ENCODE data around the gene PDIK1L. TPM values are rescaled to one million over a fixed set of nuclear protein-coding genes. Genes with fewer than 3 reads are reported as not detected.

The PDIK1L gene
- total RNA-seq, 1 donor from 2014 or later = 11.2 TPM

GRCh38 chr1:26114165-26114927 lies 2.7 kb downstream of the PDIK1L start:
- ATAC-seq = no peak
- intact Hi-C loops (cut with DNase I) = no loop called here
- DNase-seq (ENCODE audit: low spot score) = no peak

- DNase-seq (ENCODE audit: low spot score) (no peak), ATAC-seq (no peak)
- intact Hi-C loops (cut with DNase I) = no loop called here
Observed at GRCh38 chr1:26119892-26120608, 8.4 kb downstream of the PDIK1L start.

- intact Hi-C loops (cut with DNase I) = no loop called here
- no peak for DNase-seq (ENCODE audit: low spot score)
- ATAC-seq = no peak
Observed at GRCh38 chr1:26121854-26122773, 10.5 kb downstream of the PDIK1L start.

- DNase-seq (ENCODE audit: low spot score) = no peak
- intact Hi-C loops (cut with DNase I) = no loop called here
- ATAC-seq = no peak
Observed at GRCh38 chr1:26122988-26123973, 11.7 kb downstream of the PDIK1L start.

- intact Hi-C loops (cut with DNase I) = no loop called here
- ATAC-seq = no peak
- DNase-seq (ENCODE audit: low spot score) = no peak
Observed at GRCh38 chr1:26124418-26125331, 13.1 kb downstream of the PDIK1L start.

- intact Hi-C loops (cut with DNase I) = no loop called here
- no peak for DNase-seq (ENCODE audit: low spot score)
- ATAC-seq = no peak
Observed at GRCh38 chr1:26125382-26125781, 13.8 kb downstream of the PDIK1L start.

- ATAC-seq (no peak), DNase-seq (ENCODE audit: low spot score) (no peak)
- intact Hi-C loops (cut with DNase I) = no loop called here
Observed at GRCh38 chr1:26125946-26126320, 14.3 kb downstream of the PDIK1L start.

GRCh38 chr1:26126321-26127084 lies 14.9 kb downstream of the PDIK1L start:
- intact Hi-C loops (cut with DNase I) = no loop called here
- DNase-seq (ENCODE audit: low spot score) (no peak), ATAC-seq (peak; percentile 52)

GRCh38 chr1:26127235-26128163 lies 15.9 kb downstream of the PDIK1L start:
- DNase-seq (ENCODE audit: low spot score) (no peak), ATAC-seq (no peak)
- intact Hi-C loops (cut with DNase I) = no loop called here

GRCh38 chr1:26129778-26130177 lies 18.2 kb downstream of the PDIK1L start:
- DNase-seq (ENCODE audit: low spot score) = no peak
- ATAC-seq = no peak
- intact Hi-C loops (cut with DNase I) = no loop called here

GRCh38 chr1:26130695-26131094 lies 19.1 kb downstream of the PDIK1L start:
- intact Hi-C loops (cut with DNase I) = no loop called here
- DNase-seq (ENCODE audit: low spot score) (no peak), ATAC-seq (no peak)

GRCh38 chr1:26132128-26132833 lies 20.7 kb downstream of the PDIK1L start:
- DNase-seq (ENCODE audit: low spot score) (no peak), ATAC-seq (no peak)
- intact Hi-C loops (cut with DNase I) = no loop called here

- DNase-seq (ENCODE audit: low spot score) = no peak
- ATAC-seq = no peak
- intact Hi-C loops (cut with DNase I) = no loop called here
Observed at GRCh38 chr1:26132834-26133167, 21.2 kb downstream of the PDIK1L start.

- intact Hi-C loops (cut with DNase I) = no loop called here
- ATAC-seq (no peak), DNase-seq (ENCODE audit: low spot score) (no peak)
Observed at GRCh38 chr1:26134466-26134865, 22.8 kb downstream of the PDIK1L start.

GRCh38 chr1:26138974-26139558 lies 27.4 kb downstream of the PDIK1L start:
- intact Hi-C loops (cut with DNase I) = no loop called here
- no peak for DNase-seq (ENCODE audit: low spot score)
- ATAC-seq = no peak

Data from sciatic nerve (tissue), 2 donors.